ENCODE data around the gene AGXT.

Gene AGXT

GRCh38 chr2:240914645-240915525 is 46.3 kb downstream of the AGXT start:
- H3K4me3 ChIP-seq (replicated peaks in 1 of 2; ENCODE audit: low read depth in 2 of 2, low read length in 2 of 2): no peak overlapping the region
- TF ChIP-seq CTCF (IDR thresholded peaks at IDR 0.05; ENCODE audit: low read depth, low read length): no peak
- DNase-seq (ENCODE audit: low read depth in 2 of 2): no peak

DNA sequence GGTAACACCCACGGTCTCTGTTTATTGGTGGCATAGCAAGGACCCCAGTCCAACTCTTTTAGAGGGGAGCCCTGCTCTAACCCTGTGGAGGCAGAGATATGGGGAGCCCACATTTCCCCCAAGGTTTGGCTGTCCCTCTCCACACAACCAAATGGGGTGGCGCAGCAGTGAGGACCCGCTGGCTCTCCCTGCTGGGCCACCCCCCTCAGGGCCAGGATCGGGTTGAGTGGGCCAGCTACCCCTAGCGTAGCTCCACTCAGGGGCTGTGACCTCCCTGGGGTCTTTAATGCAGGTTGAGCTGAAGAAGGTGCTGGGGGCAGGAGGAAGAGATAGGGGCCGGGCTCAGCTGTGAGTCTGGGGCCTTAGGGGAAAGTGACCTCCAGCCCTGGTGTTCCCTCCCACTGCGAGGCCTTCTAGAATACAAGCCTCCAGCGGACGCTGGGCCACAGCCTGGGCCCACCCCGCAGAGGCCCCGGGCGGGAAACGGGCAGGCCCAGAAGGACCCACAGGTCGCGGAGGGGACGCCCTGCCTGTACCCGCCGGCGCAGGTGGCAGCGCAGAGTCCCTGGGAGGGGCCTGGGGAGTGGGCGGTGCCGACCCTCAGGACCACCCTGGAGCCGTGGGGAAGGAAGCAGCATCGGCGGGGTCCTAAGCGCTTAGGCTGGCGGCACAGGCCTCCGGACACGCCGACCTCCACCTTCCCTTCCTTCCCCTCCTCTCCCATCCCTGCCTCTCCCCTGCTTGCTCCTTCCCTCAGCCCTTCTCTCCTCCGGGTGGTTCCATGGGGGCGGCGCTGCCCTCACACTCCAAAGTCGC is 47.1 kb downstream of the AGXT start:
- H3K4me3 ChIP-seq (replicated peaks in 1 of 2; ENCODE audit: low read depth in 2 of 2, low read length in 2 of 2): no peak overlapping the region
- DNase-seq (ENCODE audit: low read depth in 2 of 2): no peak
- no peak for TF ChIP-seq CTCF (IDR thresholded peaks at IDR 0.05; ENCODE audit: low read depth, low read length)

DNA sequence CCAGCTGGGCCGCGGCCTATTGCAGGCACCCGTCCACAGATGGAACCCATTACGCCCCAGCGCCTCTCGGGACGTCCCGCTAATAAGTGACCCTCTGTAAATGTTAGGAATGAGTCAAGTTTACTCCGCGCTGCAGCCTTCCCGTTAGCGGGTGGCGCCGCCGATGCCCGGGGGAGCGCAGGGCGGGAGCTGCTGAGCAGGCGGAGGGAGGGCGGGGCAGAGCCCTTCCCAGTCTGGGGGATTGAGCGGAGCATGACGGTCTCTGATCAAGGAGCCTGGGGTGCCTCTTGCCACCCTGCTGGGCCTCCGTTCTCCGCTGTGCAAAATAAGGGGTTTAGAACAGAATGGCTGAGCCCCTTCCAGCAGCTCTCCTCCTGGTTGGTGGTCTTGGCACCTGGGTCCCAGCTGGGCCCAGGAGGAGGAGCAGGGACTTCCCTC is 48.0 kb downstream of the AGXT start:
- H3K4me3 ChIP-seq (replicated peaks in 1 of 2; ENCODE audit: low read depth in 2 of 2, low read length in 2 of 2): no peak overlapping the region
- peak; percentile 82 for DNase-seq (ENCODE audit: low read depth in 2 of 2)
- TF ChIP-seq CTCF (IDR thresholded peaks at IDR 0.05; ENCODE audit: low read depth, low read length): no peak

GRCh38 chr2:240917009-240917683 is 48.5 kb downstream of the AGXT start:
- no peak for DNase-seq (ENCODE audit: low read depth in 2 of 2)
- TF ChIP-seq CTCF (IDR thresholded peaks at IDR 0.05; ENCODE audit: low read depth, low read length): no peak
- no peak overlapping the region for H3K4me3 ChIP-seq (replicated peaks in 1 of 2; ENCODE audit: low read depth in 2 of 2, low read length in 2 of 2)

DNA sequence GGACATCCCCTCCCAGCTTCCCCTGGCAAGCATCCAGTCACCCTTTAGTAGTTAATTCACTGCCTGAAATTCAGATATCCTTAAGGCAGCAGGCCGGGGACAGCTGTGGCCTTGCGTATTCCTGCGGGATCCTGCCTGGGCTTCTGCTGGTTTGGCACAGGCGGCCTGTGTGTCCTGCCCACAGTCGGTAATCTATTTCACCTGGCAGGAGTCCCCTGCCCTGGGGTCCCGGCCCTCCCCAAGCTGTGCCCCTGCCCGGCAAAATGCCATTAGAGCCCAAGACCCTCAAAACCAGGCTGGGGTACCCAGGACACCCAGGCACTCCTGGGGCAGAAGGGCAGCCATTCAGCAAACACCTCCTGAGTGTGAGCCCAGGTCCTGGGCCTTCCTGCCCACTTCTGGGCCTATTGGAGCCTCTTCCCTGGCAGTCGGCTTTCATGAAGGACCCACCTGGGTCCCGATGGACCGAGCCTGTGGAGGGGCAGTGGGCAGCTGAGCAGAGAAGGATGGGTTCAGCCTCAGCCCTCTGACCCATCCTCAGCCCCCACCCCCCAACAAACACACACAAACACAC is 49.1 kb downstream of the AGXT start:
- no peak overlapping the region for H3K4me3 ChIP-seq (replicated peaks in 1 of 2; ENCODE audit: low read depth in 2 of 2, low read length in 2 of 2)
- TF ChIP-seq CTCF (IDR thresholded peaks at IDR 0.05; ENCODE audit: low read depth, low read length): no peak
- DNase-seq (ENCODE audit: low read depth in 2 of 2): no peak
